HepG2 (cell line): ENCODE results near the gene ULK4. TPM values are rescaled to one million over a fixed set of nuclear protein-coding genes. Genes with fewer than 3 reads are reported as not detected.

ENCODE experiments used
- EEA1 ChIP-seq: sonication (generic); formaldehyde crosslinking; IDR thresholded peaks from 2 replicates; pipeline ENCODE4 v1.5.1; 2020; ENCODE audit warnings: mild to moderate bottlenecking, missing genetic modification reagents, borderline replicate concordance
- FLYWCH1 ChIP-seq: sonication (generic); formaldehyde crosslinking; IDR thresholded peaks from 2 replicates; pipeline ENCODE4 v1.8.1; 2023; ENCODE audit warnings: mild to moderate bottlenecking, missing genetic modification reagents
- KAT2B ChIP-seq: fragments of 150-350 bp; IDR thresholded peaks from 2 replicates; pipeline ENCODE4 v1.6.1; 2014; ENCODE audit warnings: low read depth, low read length, borderline replicate concordance
- KLF16 ChIP-seq, 2 experiments: sonication (generic) in 1 of 2; formaldehyde crosslinking in 1 of 2; IDR thresholded peaks; 2 replicates each; pipeline versions ENCODE4 v1.6.1 to v1.8.0; 2016 to 2023; ENCODE audit warnings: missing genetic modification reagents in 2 of 2, missing compliant biosample characterization in 1 of 2
- MLLT10 ChIP-seq: sonication (generic); formaldehyde crosslinking; IDR thresholded peaks from 2 replicates; pipeline ENCODE4 v1.4.0; 2020; ENCODE audit warnings: missing genetic modification reagents
- NFIB ChIP-seq: sonication (generic); formaldehyde crosslinking; IDR thresholded peaks from 2 replicates; pipeline ENCODE4 v1.9.0; 2021; ENCODE audit warnings: missing genetic modification reagents, mild to moderate bottlenecking, borderline replicate concordance
- RBM39 ChIP-seq: fragments of 200-400 bp; formaldehyde crosslinking; IDR thresholded peaks from one replicate; pipeline ENCODE4 v1.6.1; 2018; ENCODE audit warnings: antibody characterized with exemption, mild to moderate bottlenecking, low read depth, low read length; ENCODE audit not compliant: poor library complexity, severe bottlenecking
- SMC3 ChIP-seq: IDR thresholded peaks from 2 replicates; pipeline ENCODE4 v1.6.1; 2011; ENCODE audit warnings: low read length, improper control_type of control experiment
- ZMAT3 ChIP-seq: sonication (generic); formaldehyde crosslinking; conservative IDR thresholded peaks from 2 replicates; pipeline ENCODE4 v1.7.0; 2021; ENCODE audit warnings: missing genetic modification reagents
- ZNF234 ChIP-seq: sonication (generic); formaldehyde crosslinking; conservative IDR thresholded peaks from 2 replicates; pipeline ENCODE4 v1.5.1; 2020; ENCODE audit warnings: mild to moderate bottlenecking, missing genetic modification reagents
- ZNF235 ChIP-seq: sonication (generic); formaldehyde crosslinking; IDR thresholded peaks from 2 replicates; pipeline ENCODE4 v1.8.1; 2023; ENCODE audit warnings: mild to moderate bottlenecking, missing genetic modification reagents, borderline replicate concordance
- ZNF264 ChIP-seq: sonication (generic); formaldehyde crosslinking; IDR thresholded peaks from 2 replicates; pipeline ENCODE4 v1.4.0; 2020; ENCODE audit warnings: missing genetic modification reagents
- ZNF780A ChIP-seq: sonication (generic); formaldehyde crosslinking; IDR thresholded peaks from 2 replicates; pipeline ENCODE4 v1.8.0; 2022; ENCODE audit warnings: mild to moderate bottlenecking, missing genetic modification reagents, moderate library complexity
- polyA plus RNA-seq, 8 experiments: library from polyadenylated mRNA; depleted of rRNA in 3 of 8; stranded (reverse) in 7 of 8; unstranded in 1 of 8; fragments of >200 nt; fragmentation: Illumina TruSeq in 4 of 8; extraction: Trizol in 4 of 8; gene quantifications; 2 replicates each; pipeline versions ENCODE4 v1.2.1 to v1.2.3, GENCODE V29; 2011 to 2016; ENCODE audit warnings: low read depth in 4 of 8, missing spikeins in 1 of 8, mixed read lengths in 1 of 8; ENCODE audit not compliant: insufficient read depth in 1 of 8
- total RNA-seq, 5 experiments: library from RNA; depleted of rRNA; stranded (reverse); fragments of >200 nt; fragmentation: Illumina TruSeq; extraction: Trizol; gene quantifications; 2 replicates each; pipeline ENCODE4 v1.2.3, GENCODE V29; 2016; ENCODE audit warnings: low read depth in 1 of 5
- TF ChIP-seq, protein P1 (sequence below): sonication (generic); formaldehyde crosslinking; IDR thresholded peaks from 2 replicates; pipeline ENCODE4 v1.4.0; 2020; ENCODE audit warnings: mild to moderate bottlenecking, missing genetic modification reagents
- TF ChIP-seq, protein P2 (sequence below): IDR thresholded peaks from 2 replicates; pipeline ENCODE4 v1.6.1; 2016; ENCODE audit warnings: mild to moderate bottlenecking, missing biosample characterization, missing genetic modification reagents
- TF ChIP-seq, protein P3 (sequence below): sonication (generic); formaldehyde crosslinking; IDR thresholded peaks from 2 replicates; pipeline ENCODE4 v1.4.0; 2020; ENCODE audit warnings: missing genetic modification reagents, borderline replicate concordance
- TF ChIP-seq, protein P4 (sequence below): sonication (generic); formaldehyde crosslinking; IDR thresholded peaks from 2 replicates; pipeline ENCODE4; 2020; ENCODE audit warnings: missing genetic modification reagents, mild to moderate bottlenecking, borderline replicate concordance
- TF ChIP-seq, protein P5 (sequence below): sonication (generic); formaldehyde crosslinking; IDR thresholded peaks from 2 replicates; pipeline ENCODE4 v1.5.0; 2020; ENCODE audit warnings: mild to moderate bottlenecking, missing genetic modification reagents, borderline replicate concordance

The ULK4 gene
- total and polyA plus RNA-seq, 2 of the 13 experiments (the other 11 are each of a cell fraction or from before 2014, with no cell fraction given), result 6.7 to 11.8 TPM

DNA sequence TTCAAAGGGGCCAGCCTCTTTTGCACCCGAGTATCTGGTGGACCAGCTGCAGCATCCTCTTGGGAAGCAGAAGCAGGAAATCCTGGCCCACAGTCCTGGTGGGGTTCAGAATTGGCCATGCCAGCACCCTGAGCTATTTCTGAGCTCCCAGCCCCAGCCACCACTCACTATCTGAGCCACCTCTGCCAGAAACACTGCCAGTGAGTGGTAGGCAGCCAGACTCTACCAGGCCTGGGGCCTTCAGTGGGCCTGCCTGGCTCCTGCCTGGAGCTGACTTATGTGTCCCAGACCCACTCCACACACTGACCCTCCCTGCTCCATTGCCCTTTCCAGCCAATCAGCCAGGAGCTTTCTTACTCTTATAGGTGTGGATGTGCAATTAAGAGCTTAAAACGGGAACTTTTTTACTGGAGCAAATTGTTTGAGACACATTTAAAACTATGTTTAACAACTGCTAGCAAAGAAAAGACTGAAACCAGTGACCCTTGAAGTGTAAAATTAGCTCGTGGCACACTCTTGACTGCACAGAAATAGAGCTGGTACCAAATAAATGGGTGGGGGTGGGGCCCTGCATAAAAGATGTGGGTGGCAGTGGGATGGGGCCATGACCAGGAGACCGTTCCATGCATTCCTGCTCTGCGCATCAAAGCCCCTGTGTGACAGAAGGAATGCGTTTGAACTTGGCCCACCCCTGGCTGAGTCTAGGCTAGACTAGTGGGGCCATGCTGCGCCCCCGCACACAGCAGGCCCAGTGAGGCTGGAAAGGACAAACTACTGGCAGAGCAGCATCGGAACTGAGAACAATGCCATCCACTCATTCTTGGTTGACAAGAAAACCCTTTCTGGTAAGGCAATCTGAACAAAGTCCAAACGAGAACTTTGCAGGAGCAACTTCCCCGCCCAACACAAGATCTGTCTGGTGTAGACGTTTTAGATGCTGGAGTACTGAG lies 714.6 kb downstream of the ULK4 start (continued):
- no peak for TF ChIP-seq ZNF235
- TF ChIP-seq MLLT10 (CRISPR knock-in tag), result no peak
- no peak for TF ChIP-seq ZNF780A (CRISPR knock-in tag)
- TF ChIP-seq, protein P1, sequence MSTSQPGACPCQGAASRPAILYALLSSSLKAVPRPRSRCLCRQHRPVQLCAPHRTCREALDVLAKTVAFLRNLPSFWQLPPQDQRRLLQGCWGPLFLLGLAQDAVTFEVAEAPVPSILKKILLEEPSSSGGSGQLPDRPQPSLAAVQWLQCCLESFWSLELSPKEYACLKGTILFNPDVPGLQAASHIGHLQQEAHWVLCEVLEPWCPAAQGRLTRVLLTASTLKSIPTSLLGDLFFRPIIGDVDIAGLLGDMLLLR (CRISPR knock-in tag), result no peak
- peak in 1 of 2 experiments; percentile 36; a peak in 1 of 4 replicates for TF ChIP-seq KLF16 (CRISPR knock-in tag; IDR thresholded peaks at IDR 0.05)
- TF ChIP-seq, protein P2, sequence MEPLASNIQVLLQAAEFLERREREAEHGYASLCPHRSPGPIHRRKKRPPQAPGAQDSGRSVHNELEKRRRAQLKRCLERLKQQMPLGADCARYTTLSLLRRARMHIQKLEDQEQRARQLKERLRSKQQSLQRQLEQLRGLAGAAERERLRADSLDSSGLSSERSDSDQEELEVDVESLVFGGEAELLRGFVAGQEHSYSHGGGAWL (CRISPR knock-in tag), result no peak
- TF ChIP-seq ZNF264 (CRISPR knock-in tag), result peak; percentile 71; the same call in 1 of the 2 replicates
- TF ChIP-seq FLYWCH1 (CRISPR knock-in tag), result no peak
- TF ChIP-seq NFIB (CRISPR knock-in tag), result no peak
- TF ChIP-seq, protein P3, sequence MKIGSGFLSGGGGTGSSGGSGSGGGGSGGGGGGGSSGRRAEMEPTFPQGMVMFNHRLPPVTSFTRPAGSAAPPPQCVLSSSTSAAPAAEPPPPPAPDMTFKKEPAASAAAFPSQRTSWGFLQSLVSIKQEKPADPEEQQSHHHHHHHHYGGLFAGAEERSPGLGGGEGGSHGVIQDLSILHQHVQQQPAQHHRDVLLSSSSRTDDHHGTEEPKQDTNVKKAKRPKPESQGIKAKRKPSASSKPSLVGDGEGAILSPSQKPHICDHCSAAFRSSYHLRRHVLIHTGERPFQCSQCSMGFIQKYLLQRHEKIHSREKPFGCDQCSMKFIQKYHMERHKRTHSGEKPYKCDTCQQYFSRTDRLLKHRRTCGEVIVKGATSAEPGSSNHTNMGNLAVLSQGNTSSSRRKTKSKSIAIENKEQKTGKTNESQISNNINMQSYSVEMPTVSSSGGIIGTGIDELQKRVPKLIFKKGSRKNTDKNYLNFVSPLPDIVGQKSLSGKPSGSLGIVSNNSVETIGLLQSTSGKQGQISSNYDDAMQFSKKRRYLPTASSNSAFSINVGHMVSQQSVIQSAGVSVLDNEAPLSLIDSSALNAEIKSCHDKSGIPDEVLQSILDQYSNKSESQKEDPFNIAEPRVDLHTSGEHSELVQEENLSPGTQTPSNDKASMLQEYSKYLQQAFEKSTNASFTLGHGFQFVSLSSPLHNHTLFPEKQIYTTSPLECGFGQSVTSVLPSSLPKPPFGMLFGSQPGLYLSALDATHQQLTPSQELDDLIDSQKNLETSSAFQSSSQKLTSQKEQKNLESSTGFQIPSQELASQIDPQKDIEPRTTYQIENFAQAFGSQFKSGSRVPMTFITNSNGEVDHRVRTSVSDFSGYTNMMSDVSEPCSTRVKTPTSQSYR, result peak; percentile 96
- TF ChIP-seq SMC3, result 0 out of 2 replicates have a peak, but pooled peaks have one; percentile 2
- TF ChIP-seq ZMAT3 (CRISPR knock-in tag), result no peak
- TF ChIP-seq RBM39, result no peak
- TF ChIP-seq KAT2B, result no peak
- no peak for TF ChIP-seq EEA1 (CRISPR knock-in tag)
- TF ChIP-seq, protein P4, sequence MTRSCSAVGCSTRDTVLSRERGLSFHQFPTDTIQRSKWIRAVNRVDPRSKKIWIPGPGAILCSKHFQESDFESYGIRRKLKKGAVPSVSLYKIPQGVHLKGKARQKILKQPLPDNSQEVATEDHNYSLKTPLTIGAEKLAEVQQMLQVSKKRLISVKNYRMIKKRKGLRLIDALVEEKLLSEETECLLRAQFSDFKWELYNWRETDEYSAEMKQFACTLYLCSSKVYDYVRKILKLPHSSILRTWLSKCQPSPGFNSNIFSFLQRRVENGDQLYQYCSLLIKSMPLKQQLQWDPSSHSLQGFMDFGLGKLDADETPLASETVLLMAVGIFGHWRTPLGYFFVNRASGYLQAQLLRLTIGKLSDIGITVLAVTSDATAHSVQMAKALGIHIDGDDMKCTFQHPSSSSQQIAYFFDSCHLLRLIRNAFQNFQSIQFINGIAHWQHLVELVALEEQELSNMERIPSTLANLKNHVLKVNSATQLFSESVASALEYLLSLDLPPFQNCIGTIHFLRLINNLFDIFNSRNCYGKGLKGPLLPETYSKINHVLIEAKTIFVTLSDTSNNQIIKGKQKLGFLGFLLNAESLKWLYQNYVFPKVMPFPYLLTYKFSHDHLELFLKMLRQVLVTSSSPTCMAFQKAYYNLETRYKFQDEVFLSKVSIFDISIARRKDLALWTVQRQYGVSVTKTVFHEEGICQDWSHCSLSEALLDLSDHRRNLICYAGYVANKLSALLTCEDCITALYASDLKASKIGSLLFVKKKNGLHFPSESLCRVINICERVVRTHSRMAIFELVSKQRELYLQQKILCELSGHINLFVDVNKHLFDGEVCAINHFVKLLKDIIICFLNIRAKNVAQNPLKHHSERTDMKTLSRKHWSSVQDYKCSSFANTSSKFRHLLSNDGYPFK, result no peak
- TF ChIP-seq ZNF234 (CRISPR knock-in tag), result no peak
- TF ChIP-seq, protein P5, sequence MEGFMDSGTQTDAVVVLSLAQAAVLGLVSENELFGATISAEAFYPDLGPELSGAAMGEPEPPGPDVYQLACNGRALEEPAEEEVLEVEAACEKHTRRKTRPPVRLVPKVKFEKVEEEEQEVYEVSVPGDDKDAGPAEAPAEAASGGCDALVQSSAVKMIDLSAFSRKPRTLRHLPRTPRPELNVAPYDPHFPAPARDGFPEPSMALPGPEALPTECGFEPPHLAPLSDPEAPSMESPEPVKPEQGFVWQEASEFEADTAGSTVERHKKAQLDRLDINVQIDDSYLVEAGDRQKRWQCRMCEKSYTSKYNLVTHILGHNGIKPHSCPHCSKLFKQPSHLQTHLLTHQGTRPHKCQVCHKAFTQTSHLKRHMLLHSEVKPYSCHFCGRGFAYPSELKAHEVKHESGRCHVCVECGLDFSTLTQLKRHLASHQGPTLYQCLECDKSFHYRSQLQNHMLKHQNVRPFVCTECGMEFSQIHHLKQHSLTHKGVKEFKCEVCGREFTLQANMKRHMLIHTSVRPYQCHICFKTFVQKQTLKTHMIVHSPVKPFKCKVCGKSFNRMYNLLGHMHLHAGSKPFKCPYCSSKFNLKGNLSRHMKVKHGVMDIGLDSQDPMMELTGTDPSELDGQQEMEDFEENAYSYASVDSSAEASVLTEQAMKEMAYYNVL, result peak; percentile 53; the same call in 1 of the 2 replicates
